ENCODE measurements around the gene CFAP46.

CFAP46 gene

GRCh38 chr10:132942101-132943057 is at the start of gene CFAP46:
Gene CFAP46, minus strand, starts transcription at chr10:132942570. Its CDS starts 86 bp downstream, at chr10:132942484.
- DNase-seq (ENCODE audit: low read depth) = no peak
- TF ChIP-seq, protein P1, sequence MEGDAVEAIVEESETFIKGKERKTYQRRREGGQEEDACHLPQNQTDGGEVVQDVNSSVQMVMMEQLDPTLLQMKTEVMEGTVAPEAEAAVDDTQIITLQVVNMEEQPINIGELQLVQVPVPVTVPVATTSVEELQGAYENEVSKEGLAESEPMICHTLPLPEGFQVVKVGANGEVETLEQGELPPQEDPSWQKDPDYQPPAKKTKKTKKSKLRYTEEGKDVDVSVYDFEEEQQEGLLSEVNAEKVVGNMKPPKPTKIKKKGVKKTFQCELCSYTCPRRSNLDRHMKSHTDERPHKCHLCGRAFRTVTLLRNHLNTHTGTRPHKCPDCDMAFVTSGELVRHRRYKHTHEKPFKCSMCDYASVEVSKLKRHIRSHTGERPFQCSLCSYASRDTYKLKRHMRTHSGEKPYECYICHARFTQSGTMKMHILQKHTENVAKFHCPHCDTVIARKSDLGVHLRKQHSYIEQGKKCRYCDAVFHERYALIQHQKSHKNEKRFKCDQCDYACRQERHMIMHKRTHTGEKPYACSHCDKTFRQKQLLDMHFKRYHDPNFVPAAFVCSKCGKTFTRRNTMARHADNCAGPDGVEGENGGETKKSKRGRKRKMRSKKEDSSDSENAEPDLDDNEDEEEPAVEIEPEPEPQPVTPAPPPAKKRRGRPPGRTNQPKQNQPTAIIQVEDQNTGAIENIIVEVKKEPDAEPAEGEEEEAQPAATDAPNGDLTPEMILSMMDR (IDR thresholded peaks at IDR 0.05; ENCODE audit: control insufficient read depth, insufficient read depth, low read depth, low read length, missing control alignments) = no peak
- H3K4me3 ChIP-seq (ENCODE audit: control insufficient read depth, low read depth, low read length) = peak within 1 kb of the TSS; percentile 24

GRCh38 chr10:132991706-132992432 is 49.5 kb upstream of the CFAP46 start:
- no peak overlapping the region for H3K4me3 ChIP-seq (ENCODE audit: control insufficient read depth, low read depth, low read length)
- TF ChIP-seq, protein P1 (IDR thresholded peaks at IDR 0.05; ENCODE audit: control insufficient read depth, insufficient read depth, low read depth, low read length, missing control alignments) = no peak
- no peak for DNase-seq (ENCODE audit: low read depth)

- no peak overlapping the region for H3K4me3 ChIP-seq (ENCODE audit: control insufficient read depth, low read depth, low read length)
Observed at GRCh38 chr10:132990684-132991545, 48.5 kb upstream of the CFAP46 start.

DNA sequence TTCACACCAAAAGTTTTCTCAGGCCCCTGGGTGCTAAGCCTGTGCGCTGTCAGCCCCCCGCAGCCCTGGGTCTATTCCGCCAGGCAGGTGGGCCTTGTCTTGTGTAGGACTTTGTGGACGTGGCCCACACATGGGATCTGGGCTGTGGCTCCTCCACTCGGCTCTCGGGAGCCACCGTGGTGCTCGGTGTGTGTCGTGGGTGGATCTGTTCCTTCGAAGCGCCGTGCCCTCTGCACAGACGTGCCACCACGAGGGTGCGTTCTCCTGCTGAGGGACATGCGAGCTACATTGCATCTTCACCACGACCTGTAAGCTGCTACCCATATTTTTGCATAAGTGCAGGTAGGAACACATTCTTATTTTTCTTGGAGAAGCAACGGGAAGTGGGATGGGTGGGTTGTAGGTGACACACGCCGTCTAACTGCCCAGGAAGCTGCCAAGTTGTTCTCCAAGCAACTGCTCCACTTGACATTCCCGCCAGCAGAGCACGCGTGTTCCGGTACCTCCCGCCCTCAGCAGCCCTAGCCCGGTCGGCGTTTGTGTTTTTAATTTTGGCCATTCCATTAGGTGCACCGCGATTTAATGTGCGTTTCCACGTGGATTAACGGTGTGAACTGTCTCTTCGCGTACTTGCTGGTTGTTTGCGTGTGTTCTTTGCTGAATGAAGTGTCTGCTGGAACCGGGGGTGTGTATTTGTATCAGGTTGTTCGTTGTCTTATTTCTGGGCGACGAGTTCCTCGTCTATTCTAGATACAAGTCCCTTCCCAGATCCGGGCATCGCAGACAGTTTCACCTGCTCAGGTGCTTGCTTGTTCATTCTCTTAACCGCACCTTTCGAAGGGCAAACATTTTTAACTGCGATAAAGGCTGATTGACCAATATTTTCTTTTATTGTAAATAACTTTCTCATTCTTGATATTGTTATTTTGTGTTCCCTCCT is 47.4 kb upstream of the CFAP46 start:
- H3K4me3 ChIP-seq (ENCODE audit: control insufficient read depth, low read depth, low read length) = no peak overlapping the region
- DNase-seq (ENCODE audit: low read depth) = no peak
- TF ChIP-seq, protein P1 (IDR thresholded peaks at IDR 0.05; ENCODE audit: control insufficient read depth, insufficient read depth, low read depth, low read length, missing control alignments) = no peak

More at GRCh38 chr10:132990684-132991545, 48.5 kb upstream of the CFAP46 start:
- TF ChIP-seq, protein P1 (IDR thresholded peaks at IDR 0.05; ENCODE audit: control insufficient read depth, insufficient read depth, low read depth, low read length, missing control alignments) = no peak
- DNase-seq (ENCODE audit: low read depth) = no peak

DNA sequence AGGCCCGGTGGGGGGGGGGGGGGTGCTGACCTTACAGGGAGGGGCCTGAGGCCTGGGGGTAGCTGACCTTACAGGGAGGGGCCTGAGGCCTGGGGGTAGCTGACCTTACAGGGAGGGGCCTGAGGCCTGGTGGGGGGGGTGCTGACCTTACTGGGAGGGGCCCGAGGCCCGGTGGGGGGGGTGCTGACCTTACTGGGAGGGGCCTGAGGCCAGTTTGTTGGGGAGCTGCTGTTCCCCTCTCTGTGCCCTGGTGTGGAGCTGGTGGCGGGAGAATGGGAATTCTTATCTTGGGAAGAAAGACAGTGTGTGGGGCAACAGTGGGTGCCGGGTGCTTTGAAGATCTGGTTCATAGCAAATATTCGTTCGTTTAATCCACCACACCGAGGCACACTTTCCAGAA is 46.6 kb upstream of the CFAP46 start:
- DNase-seq (ENCODE audit: low read depth) = no peak

More for the DNA sequence above, 46.6 kb upstream of the CFAP46 start:
- H3K4me3 ChIP-seq (ENCODE audit: control insufficient read depth, low read depth, low read length) = no peak overlapping the region
- TF ChIP-seq, protein P1 (IDR thresholded peaks at IDR 0.05; ENCODE audit: control insufficient read depth, insufficient read depth, low read depth, low read length, missing control alignments) = no peak
